Stimulated activated CD8-positive, alpha-beta memory T cell treated with anti-CD3 and anti-CD28 coated beads, Interleukin-2, amount 100 ng/mL, for 48 hours (primary cell): Measurements from ENCODE around the gene MAD1L1.
"Not testable (repeated sequence)": the region's sequence is repeated elsewhere in the genome, so short reads cannot be mapped to it uniquely, and the experiment has no call there.

Source experiments
- DNase-seq, 2 donors: peaks; one replicate each; pipeline ENCODE4 v3.0.0-alpha.2; 2020; ENCODE audit warnings: low read depth in 2 of 2

The MAD1L1 gene

GRCh38 chr7:2045559-2046405, 187.0 kb downstream of the MAD1L1 start:
- no peak for DNase-seq

GRCh38 chr7:2044883-2045471, 187.8 kb downstream of the MAD1L1 start:
- no peak for DNase-seq

GRCh38 chr7:2044311-2044882, 188.3 kb downstream of the MAD1L1 start:
- no peak for DNase-seq

GRCh38 chr7:2043316-2044039, 189.3 kb downstream of the MAD1L1 start:
- DNase-seq, result no peak

GRCh38 chr7:2042650-2043049, 190.1 kb downstream of the MAD1L1 start:
- DNase-seq, result no peak

- DNase-seq, result no peak
Observed at GRCh38 chr7:2041496-2042367, 191.0 kb downstream of the MAD1L1 start.

GRCh38 chr7:2040893-2041270, 191.9 kb downstream of the MAD1L1 start:
- no peak for DNase-seq

GRCh38 chr7:2040201-2040892, 192.4 kb downstream of the MAD1L1 start:
- DNase-seq, result no peak

GRCh38 chr7:2038931-2039728, 193.6 kb downstream of the MAD1L1 start:
- DNase-seq, result no peak

- DNase-seq, result no peak
Observed at GRCh38 chr7:2037808-2038522, 194.8 kb downstream of the MAD1L1 start.

GRCh38 chr7:2037301-2037807, 195.4 kb downstream of the MAD1L1 start:
- peak in 1 of 2 donors; percentile 17 for DNase-seq

GRCh38 chr7:2036786-2037185, 196.0 kb downstream of the MAD1L1 start:
- DNase-seq, result no peak

GRCh38 chr7:2036201-2036600, 196.5 kb downstream of the MAD1L1 start:
- not testable (repeated sequence) for DNase-seq

- DNase-seq, result no peak
Observed at GRCh38 chr7:2034291-2035201, 198.2 kb downstream of the MAD1L1 start.

- no peak for DNase-seq
Observed at GRCh38 chr7:2033586-2034135, 199.1 kb downstream of the MAD1L1 start.

- DNase-seq, result no peak
Observed at GRCh38 chr7:2032876-2033407, 199.8 kb downstream of the MAD1L1 start.
